ENCODE data around the gene PRRC2A.

Gene PRRC2A

DNA sequence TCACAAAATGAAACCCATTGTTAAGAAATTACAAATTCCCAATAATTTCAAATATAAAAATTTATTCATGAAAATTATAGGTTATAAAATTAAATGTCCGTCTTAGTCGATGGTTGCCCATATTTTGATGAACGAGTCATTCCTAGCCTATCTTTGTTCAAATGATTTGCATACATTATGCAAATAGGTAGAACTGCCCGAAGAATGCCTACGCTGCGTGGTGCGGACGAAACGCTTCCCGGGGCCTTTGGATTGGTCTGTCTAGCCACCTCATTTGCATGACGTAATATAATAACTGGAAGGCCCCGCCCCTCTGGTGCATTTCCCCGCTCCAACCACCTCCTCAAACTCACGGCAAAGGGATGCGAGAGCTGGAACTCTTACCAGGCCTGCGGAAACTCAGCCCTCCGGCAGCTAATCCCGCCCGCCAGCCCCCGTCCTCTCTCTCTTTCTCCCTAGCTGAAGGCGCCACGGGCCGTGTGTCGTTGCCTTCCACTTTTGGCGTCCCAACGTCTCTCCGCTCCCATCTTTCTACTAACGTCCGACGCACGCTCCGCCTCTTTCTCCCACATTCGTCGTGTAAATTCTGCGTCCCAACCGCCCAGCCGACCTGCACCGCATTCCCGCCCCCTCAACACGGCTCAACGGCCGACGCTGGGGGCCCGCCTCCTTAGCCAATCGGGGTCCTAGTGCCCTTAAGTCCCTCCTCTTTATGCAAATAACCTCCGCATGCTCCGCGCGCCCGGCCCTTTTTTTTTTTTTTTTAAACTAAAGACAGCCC lies 520 bp upstream of the PRRC2A start:
- no peak for TF ChIP-seq SPI1 (IDR thresholded peaks at IDR 0.05; ENCODE audit: borderline replicate concordance, low read depth)
- TF ChIP-seq, protein P1, sequence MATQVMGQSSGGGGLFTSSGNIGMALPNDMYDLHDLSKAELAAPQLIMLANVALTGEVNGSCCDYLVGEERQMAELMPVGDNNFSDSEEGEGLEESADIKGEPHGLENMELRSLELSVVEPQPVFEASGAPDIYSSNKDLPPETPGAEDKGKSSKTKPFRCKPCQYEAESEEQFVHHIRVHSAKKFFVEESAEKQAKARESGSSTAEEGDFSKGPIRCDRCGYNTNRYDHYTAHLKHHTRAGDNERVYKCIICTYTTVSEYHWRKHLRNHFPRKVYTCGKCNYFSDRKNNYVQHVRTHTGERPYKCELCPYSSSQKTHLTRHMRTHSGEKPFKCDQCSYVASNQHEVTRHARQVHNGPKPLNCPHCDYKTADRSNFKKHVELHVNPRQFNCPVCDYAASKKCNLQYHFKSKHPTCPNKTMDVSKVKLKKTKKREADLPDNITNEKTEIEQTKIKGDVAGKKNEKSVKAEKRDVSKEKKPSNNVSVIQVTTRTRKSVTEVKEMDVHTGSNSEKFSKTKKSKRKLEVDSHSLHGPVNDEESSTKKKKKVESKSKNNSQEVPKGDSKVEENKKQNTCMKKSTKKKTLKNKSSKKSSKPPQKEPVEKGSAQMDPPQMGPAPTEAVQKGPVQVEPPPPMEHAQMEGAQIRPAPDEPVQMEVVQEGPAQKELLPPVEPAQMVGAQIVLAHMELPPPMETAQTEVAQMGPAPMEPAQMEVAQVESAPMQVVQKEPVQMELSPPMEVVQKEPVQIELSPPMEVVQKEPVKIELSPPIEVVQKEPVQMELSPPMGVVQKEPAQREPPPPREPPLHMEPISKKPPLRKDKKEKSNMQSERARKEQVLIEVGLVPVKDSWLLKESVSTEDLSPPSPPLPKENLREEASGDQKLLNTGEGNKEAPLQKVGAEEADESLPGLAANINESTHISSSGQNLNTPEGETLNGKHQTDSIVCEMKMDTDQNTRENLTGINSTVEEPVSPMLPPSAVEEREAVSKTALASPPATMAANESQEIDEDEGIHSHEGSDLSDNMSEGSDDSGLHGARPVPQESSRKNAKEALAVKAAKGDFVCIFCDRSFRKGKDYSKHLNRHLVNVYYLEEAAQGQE (IDR thresholded peaks at IDR 0.05; ENCODE audit: insufficient replicate concordance, low read depth) = peak; percentile 46
- TF ChIP-seq CTCF (IDR thresholded peaks at IDR 0.05; ENCODE audit: insufficient read depth, low read length) = no peak
- no peak for TF ChIP-seq GABPA (IDR thresholded peaks at IDR 0.05; ENCODE audit: low read depth)
- peak; percentile 91 for TF ChIP-seq POLR2AphosphoS5 (IDR thresholded peaks at IDR 0.05; ENCODE audit: low read depth)
- no peaks in the 10 kb centered on the region for H3K27me3 ChIP-seq (ENCODE audit: insufficient read depth, poor library complexity, severe bottlenecking)
- peak; percentile 98 to 99 for DNase-seq (ENCODE audit: low read depth in 1 of 2, low spot score in 1 of 2)
- H3K4me3 ChIP-seq (replicated peaks; ENCODE audit: insufficient read depth, low read length) = peak overlapping the region; percentile 49
- peak overlapping the region; percentile 96 for H3K27ac ChIP-seq (replicated peaks)

- DNase-seq (ENCODE audit: low read depth in 1 of 2, low spot score in 1 of 2) = no peak
- Histone ChIP-seq H3K27ac (replicated peaks) (peak overlapping the region; percentile 97), H3K4me3 (replicated peaks; ENCODE audit: insufficient read depth, low read length) (peak overlapping the region; percentile 83), H3K27me3 (ENCODE audit: insufficient read depth, poor library complexity, severe bottlenecking) (no peaks in the 10 kb centered on the region)
- TF ChIP-seq, protein P1 (IDR thresholded peaks at IDR 0.05; ENCODE audit: insufficient replicate concordance, low read depth) = no peak
These were observed 915 bp downstream of the PRRC2A start for GRCh38 chr6:31621320-31621939.

- Histone ChIP-seq H3K4me3 (replicated peaks; ENCODE audit: insufficient read depth, low read length) (peak overlapping the region; percentile 83), H3K27ac (replicated peaks) (peak overlapping the region; percentile 97), H3K27me3 (ENCODE audit: insufficient read depth, poor library complexity, severe bottlenecking) (no peaks in the 10 kb centered on the region)
- no peak for DNase-seq (ENCODE audit: low read depth in 1 of 2, low spot score in 1 of 2)
- TF ChIP-seq, protein P1 (IDR thresholded peaks at IDR 0.05; ENCODE audit: insufficient replicate concordance, low read depth) = no peak
- TF ChIP-seq CTCF (IDR thresholded peaks at IDR 0.05; ENCODE audit: insufficient read depth, low read length) = no peak
- no peak for TF ChIP-seq POLR2AphosphoS5 (IDR thresholded peaks at IDR 0.05; ENCODE audit: low read depth)
- no peak for TF ChIP-seq SPI1 (IDR thresholded peaks at IDR 0.05; ENCODE audit: borderline replicate concordance, low read depth)
- TF ChIP-seq GABPA (IDR thresholded peaks at IDR 0.05; ENCODE audit: low read depth) = no peak
These were observed 1.5 kb downstream of the PRRC2A start for GRCh38 chr6:31621991-31622390.
